PFSK-1 (cell line): Measurements from ENCODE around the gene TATDN3.

Experiments
- FOXP2 ChIP-seq: optimal IDR thresholded peaks from 2 replicates; pipeline ENCODE3; 2011; ENCODE audit warnings: borderline replicate concordance, control low read depth, inconsistent platforms; ENCODE audit not compliant: insufficient read depth; ENCODE audit errors: extremely low read length, extremely low read depth
- POLR2AphosphoS5 ChIP-seq: IDR thresholded peaks from 2 replicates; pipeline ENCODE4 v1.6.1; 2012; ENCODE audit warnings: low read depth, mild to moderate bottlenecking, control low read depth, low read length, moderate library complexity
- SIN3A ChIP-seq: IDR thresholded peaks from 2 replicates; pipeline ENCODE4 v1.6.1; 2012; ENCODE audit warnings: mild to moderate bottlenecking, low read length, moderate library complexity, borderline replicate concordance; ENCODE audit not compliant: insufficient read depth
- TAF1 ChIP-seq: IDR thresholded peaks from 2 replicates; pipeline ENCODE4 v1.6.1; 2012; ENCODE audit warnings: low read length, control low read depth, borderline replicate concordance; ENCODE audit not compliant: insufficient read depth
- TF ChIP-seq, protein P1 (sequence below), 2 experiments: IDR thresholded peaks; 2 replicates each; pipeline versions ENCODE4 v1.6.1 to v1.8.0; 2011 to 2012; ENCODE audit warnings: low read depth in 2 of 2, low read length in 2 of 2, control low read depth in 1 of 2, inconsistent platforms in 1 of 2, mild to moderate bottlenecking in 1 of 2, moderate library complexity in 1 of 2; ENCODE audit not compliant: insufficient read depth in 1 of 2

DNA sequence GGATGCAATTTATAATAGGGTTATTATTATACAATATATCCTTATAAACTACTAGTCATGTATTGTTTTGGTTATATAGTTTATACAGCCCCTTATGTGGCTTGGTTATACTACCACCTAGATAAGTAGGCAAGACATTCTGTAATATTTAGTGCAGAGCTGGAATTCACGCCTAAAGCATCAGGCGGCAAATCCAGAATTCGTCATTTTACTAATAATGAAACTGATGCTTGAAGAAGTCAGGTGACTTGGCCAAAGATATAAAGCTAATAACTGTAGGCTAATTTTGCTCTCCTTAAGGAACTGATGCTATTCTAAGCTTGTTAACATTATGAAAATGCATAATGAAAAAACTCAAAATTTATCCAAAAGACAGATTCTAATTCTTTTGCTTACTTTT lies 10.9 kb upstream of the TATDN3 start:
- TF ChIP-seq TAF1 (no peak), POLR2AphosphoS5 (no peak), SIN3A (no peak), FOXP2 (no peak)
- TF ChIP-seq, protein P1, sequence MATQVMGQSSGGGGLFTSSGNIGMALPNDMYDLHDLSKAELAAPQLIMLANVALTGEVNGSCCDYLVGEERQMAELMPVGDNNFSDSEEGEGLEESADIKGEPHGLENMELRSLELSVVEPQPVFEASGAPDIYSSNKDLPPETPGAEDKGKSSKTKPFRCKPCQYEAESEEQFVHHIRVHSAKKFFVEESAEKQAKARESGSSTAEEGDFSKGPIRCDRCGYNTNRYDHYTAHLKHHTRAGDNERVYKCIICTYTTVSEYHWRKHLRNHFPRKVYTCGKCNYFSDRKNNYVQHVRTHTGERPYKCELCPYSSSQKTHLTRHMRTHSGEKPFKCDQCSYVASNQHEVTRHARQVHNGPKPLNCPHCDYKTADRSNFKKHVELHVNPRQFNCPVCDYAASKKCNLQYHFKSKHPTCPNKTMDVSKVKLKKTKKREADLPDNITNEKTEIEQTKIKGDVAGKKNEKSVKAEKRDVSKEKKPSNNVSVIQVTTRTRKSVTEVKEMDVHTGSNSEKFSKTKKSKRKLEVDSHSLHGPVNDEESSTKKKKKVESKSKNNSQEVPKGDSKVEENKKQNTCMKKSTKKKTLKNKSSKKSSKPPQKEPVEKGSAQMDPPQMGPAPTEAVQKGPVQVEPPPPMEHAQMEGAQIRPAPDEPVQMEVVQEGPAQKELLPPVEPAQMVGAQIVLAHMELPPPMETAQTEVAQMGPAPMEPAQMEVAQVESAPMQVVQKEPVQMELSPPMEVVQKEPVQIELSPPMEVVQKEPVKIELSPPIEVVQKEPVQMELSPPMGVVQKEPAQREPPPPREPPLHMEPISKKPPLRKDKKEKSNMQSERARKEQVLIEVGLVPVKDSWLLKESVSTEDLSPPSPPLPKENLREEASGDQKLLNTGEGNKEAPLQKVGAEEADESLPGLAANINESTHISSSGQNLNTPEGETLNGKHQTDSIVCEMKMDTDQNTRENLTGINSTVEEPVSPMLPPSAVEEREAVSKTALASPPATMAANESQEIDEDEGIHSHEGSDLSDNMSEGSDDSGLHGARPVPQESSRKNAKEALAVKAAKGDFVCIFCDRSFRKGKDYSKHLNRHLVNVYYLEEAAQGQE (IDR thresholded peaks at IDR 0.05; ENCODE audit: insufficient read depth in 1 of 2, low read depth in 2 of 2, low read length in 2 of 2): no peak
